Parathyroid adenoma (tissue), 2 donors: Measurements from ENCODE around the gene IGF2BP3.
A peak's percentile ranks its signal among the peaks of the same experiment; 100 is the strongest.

Experiments
- H2AFZ ChIP-seq: fragments of 300-600 bp; sonication (generic); one replicate; pipeline ENCODE4 v1.7.0; 2017; ENCODE audit warnings: antibody characterized with exemption, mild to moderate bottlenecking
- H3K27ac ChIP-seq: fragments of 300-600 bp; sonication (generic); one replicate; pipeline ENCODE4 v1.7.0; 2017
- H3K27me3 ChIP-seq: fragments of 300-600 bp; sonication (generic); one replicate; pipeline ENCODE4 v1.7.0; 2017; ENCODE audit warnings: low read length; ENCODE audit not compliant: control insufficient read depth, insufficient read depth
- H3K36me3 ChIP-seq: fragments of 300-600 bp; sonication (generic); one replicate; pipeline ENCODE4 v1.7.0; 2017; ENCODE audit warnings: low read length; ENCODE audit not compliant: control insufficient read depth, insufficient read depth
- H3K4me1 ChIP-seq: fragments of 300-600 bp; sonication (generic); one replicate; pipeline ENCODE4 v1.7.0; 2017; ENCODE audit warnings: control low read depth
- H3K4me2 ChIP-seq: fragments of 300-600 bp; sonication (generic); one replicate; pipeline ENCODE4 v1.7.0; 2017; ENCODE audit warnings: low read length
- H3K4me3 ChIP-seq: fragments of 300-600 bp; sonication (generic); one replicate; pipeline ENCODE4 v1.7.0; 2017; ENCODE audit warnings: low read depth, low read length
- H3K79me2 ChIP-seq: fragments of 300-600 bp; sonication (generic); one replicate; pipeline ENCODE4 v1.7.0; 2017; ENCODE audit warnings: control low read depth
- H3K9ac ChIP-seq: fragments of 300-600 bp; sonication (generic); one replicate; pipeline ENCODE4 v1.7.0; 2017; ENCODE audit warnings: mild to moderate bottlenecking
- H3K9me3 ChIP-seq: fragments of 300-600 bp; sonication (generic); one replicate; pipeline ENCODE4 v1.7.0; 2017; ENCODE audit warnings: low read length; ENCODE audit not compliant: control insufficient read depth
- CTCF ChIP-seq: fragments of 300-600 bp; sonication (generic); IDR thresholded peaks from one replicate; pipeline ENCODE4 v1.7.0; 2017; ENCODE audit warnings: antibody characterized with exemption, mild to moderate bottlenecking
- donor health status: primary hyperparathyroidism.

Gene IGF2BP3

GRCh38 chr7:23276376-23276775 is 193.9 kb downstream of the IGF2BP3 start:
- Histone ChIP-seq H3K4me2 (no peak overlapping the region), H3K27me3 (no peaks in the 10 kb centered on the region), H3K9ac (no peak overlapping the region), H3K79me2 (no peaks in the 10 kb centered on the region), H3K4me3 (no peak overlapping the region), H3K27ac (no peak overlapping the region), H3K4me1 (no peaks in the 10 kb centered on the region), H3K9me3 (no peaks in the 10 kb centered on the region), H2AFZ (no peak overlapping the region), H3K36me3 (no peaks in the 10 kb centered on the region)
- TF ChIP-seq CTCF = no peak

- no peak overlapping the region for H3K4me2 ChIP-seq
- H2AFZ ChIP-seq = no peak overlapping the region
- no peaks in the 10 kb centered on the region for H3K36me3 ChIP-seq
- H3K4me3 ChIP-seq = no peak overlapping the region
- H3K79me2 ChIP-seq = no peaks in the 10 kb centered on the region
- no peak overlapping the region for H3K27ac ChIP-seq
- no peaks in the 10 kb centered on the region for H3K27me3 ChIP-seq
- no peak for TF ChIP-seq CTCF
- H3K9ac ChIP-seq = no peak overlapping the region
- H3K9me3 ChIP-seq = no peaks in the 10 kb centered on the region
- H3K4me1 ChIP-seq = no peaks in the 10 kb centered on the region
These were observed 194.4 kb downstream of the IGF2BP3 start for GRCh38 chr7:23275912-23276311.

- Histone ChIP-seq H3K36me3 (no peaks in the 10 kb centered on the region), H3K27me3 (no peaks in the 10 kb centered on the region), H3K79me2 (no peaks in the 10 kb centered on the region), H3K9ac (no peak overlapping the region), H3K4me3 (no peak overlapping the region), H3K4me1 (no peaks in the 10 kb centered on the region), H2AFZ (peak overlapping the region; percentile 76), H3K9me3 (no peaks in the 10 kb centered on the region), H3K27ac (no peak overlapping the region), H3K4me2 (peak overlapping the region; percentile 47)
- peak; percentile 76 for TF ChIP-seq CTCF
These were observed 197.1 kb downstream of the IGF2BP3 start for GRCh38 chr7:23273141-23273599.

GRCh38 chr7:23272275-23272674 is 198.0 kb downstream of the IGF2BP3 start:
- H3K27me3 ChIP-seq = no peaks in the 10 kb centered on the region
- no peaks in the 10 kb centered on the region for H3K79me2 ChIP-seq
- no peak for TF ChIP-seq CTCF
- no peaks in the 10 kb centered on the region for H3K36me3 ChIP-seq
- no peak overlapping the region for H3K4me2 ChIP-seq
- no peak overlapping the region for H3K4me3 ChIP-seq
- H3K9me3 ChIP-seq = no peaks in the 10 kb centered on the region
- no peaks in the 10 kb centered on the region for H3K4me1 ChIP-seq
- no peak overlapping the region for H3K9ac ChIP-seq
- no peak overlapping the region for H2AFZ ChIP-seq
- no peak overlapping the region for H3K27ac ChIP-seq

- H3K9ac ChIP-seq = no peak overlapping the region
- no peak for TF ChIP-seq CTCF
- no peak overlapping the region for H2AFZ ChIP-seq
- no peak overlapping the region for H3K4me3 ChIP-seq
- H3K79me2 ChIP-seq = no peaks in the 10 kb centered on the region
- no peaks in the 10 kb centered on the region for H3K27me3 ChIP-seq
- H3K27ac ChIP-seq = no peak overlapping the region
- no peaks in the 10 kb centered on the region for H3K9me3 ChIP-seq
- no peak overlapping the region for H3K4me2 ChIP-seq
- H3K4me1 ChIP-seq = no peaks in the 10 kb centered on the region
- no peaks in the 10 kb centered on the region for H3K36me3 ChIP-seq
These were observed 201.5 kb downstream of the IGF2BP3 start for GRCh38 chr7:23268746-23269145.
